GM19397 (cell line): ENCODE results near the gene PTMS.

ENCODE experiments used
- ATAC-seq: cut with Tn5 transposase; IDR thresholded peaks from one replicate; pipeline ENCODE4 v1.9.1; 2021; ENCODE audit warnings: mild to moderate bottlenecking, moderate library complexity; ENCODE audit not compliant: unreplicated experiment

Gene PTMS

GRCh38 chr12:6787309-6787708, 21.1 kb downstream of the PTMS start:
- no peak for ATAC-seq

DNA sequence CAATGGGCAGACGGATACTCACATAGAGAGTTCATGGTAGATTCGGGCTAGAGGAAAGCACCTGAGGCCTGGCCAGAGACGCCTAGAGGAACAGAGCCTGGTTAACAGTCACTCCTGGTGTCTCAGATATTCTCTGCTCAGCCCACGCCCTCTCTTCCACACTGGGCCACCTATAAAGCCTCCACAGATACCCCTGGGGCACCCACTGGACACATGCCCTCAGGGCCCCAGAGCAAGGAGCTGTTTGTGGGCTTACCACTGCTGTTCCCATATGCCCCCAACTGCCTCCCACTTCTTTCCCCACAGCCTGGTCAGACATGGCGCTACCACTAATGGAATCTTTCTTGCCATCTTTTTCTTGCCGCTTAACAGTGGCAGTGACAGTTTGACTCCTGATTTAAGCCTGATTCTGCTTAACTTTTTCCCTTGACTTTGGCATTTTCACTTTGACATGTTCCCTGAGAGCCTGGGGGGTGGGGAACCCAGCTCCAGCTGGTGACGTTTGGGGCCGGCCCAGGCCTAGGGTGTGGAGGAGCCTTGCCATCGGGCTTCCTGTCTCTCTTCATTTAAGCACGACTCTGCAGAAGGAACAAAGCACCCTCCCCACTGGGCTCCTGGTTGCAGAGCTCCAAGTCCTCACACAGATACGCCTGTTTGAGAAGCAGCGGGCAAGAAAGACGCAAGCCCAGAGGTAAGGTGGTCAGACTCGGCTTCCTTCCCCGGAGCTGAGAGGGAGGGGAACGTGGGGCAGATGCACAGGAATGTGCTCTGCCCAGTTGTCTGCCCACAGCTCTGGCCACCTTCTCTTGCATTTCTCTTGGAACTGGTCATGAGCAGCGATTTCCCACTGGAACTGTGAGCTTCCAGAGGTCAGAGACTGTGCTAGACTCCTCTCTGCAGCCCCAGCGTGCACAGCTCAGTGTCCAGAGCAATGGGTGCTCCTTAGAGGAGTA, 23.1 kb downstream of the PTMS start, which contains the start of gene CD4:
TSS of gene CD4 (plus strand) at position 557 of the 953 bp plus-strand sequence. CDS start 10,611 bp downstream, outside the sequence.
- no peak for ATAC-seq

DNA sequence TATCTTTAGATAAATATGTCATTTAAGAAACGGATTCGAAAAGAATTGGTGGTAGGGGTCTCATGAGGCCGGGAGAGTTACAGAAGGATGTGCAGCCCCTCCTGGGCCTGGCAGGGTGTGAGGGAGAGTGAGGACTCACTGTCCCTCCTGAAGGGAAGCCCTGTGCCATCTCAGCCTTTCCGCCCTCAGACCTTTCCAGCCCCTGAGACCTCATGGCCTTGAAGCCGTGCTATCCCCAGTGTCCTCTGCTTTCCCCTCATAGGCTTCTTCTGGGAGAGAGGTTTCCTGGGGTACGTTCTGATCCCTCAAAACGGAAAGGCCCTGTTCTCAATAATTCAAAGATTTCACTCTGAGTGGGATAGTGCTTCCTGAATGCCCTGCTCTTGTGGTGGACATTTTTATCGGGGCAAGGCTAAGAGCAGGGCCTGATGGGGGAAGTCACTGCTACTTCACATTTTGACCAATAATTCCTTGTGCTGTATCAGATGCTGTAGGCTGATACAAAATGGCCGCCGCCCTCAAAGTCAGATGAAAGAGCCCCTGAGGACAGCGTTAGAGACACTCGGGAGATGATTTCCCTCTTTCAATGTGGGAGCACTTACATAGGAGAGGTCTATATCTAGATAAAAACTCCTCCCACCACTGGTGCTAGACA, 24.5 kb downstream of the PTMS start:
- ATAC-seq = no peak

- ATAC-seq = no peak
These were observed 25.9 kb downstream of the PTMS start for GRCh38 chr12:6791931-6792520.

- ATAC-seq = no peak
These were observed 26.5 kb downstream of the PTMS start for GRCh38 chr12:6792522-6793201.

GRCh38 chr12:6795088-6795487, 28.9 kb downstream of the PTMS start:
- ATAC-seq = no peak

DNA sequence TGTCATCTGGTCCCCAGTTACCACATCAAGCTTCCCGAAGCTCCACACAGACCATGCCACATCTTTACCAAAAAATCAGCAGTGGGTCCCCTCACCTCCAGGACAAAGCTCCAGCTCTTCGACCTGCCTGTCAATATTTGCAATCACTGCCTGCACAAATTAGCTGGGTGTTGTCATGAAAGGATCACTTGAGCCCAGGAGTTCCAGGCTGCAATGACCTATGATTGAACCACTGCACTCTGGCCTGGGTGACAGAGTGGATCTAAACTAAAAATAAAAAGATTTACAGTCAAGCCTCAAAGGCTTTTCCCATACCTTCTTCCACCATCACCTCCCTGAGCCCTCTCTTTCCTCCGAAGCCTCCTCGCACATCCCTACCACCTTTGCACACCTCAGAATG, 30.4 kb downstream of the PTMS start:
- no peak for ATAC-seq

DNA sequence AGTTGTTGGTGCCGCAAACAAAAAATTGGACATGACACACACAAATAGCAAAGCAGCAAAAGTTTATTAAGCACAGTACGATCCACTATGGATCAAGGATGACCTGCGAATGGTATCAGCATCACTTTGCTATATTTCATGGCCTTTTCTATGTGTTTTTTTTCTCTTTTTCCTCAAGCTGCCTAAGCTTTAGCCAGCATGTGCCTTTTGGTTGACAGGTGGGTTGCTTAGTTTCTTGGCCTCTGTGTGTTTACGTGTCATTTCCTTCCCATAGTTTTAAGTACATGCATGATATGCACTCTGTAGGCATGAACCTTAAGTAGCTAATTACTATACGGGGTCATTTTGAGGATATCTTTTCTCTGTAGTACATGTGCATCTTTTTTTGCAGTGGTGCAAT, 33.0 kb downstream of the PTMS start:
- no peak for ATAC-seq

DNA sequence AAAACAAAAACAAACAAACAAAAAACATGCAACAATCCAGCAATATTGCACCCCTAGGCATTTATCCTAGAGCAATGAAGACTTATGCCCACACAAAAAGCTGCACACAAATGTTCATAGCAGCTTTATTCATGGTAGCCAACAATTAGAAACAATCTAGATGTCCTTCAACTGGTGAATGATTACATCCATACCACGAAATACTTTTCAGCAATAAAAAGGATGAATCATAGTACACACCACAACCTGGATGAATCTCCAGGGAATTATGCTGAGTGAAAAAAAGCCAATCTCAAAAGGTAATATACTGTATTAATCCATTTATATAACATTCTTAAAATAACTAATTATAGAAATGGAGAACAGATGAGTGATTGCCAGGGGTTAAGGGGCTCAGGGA, 41.0 kb downstream of the PTMS start:
- ATAC-seq = no peak

DNA sequence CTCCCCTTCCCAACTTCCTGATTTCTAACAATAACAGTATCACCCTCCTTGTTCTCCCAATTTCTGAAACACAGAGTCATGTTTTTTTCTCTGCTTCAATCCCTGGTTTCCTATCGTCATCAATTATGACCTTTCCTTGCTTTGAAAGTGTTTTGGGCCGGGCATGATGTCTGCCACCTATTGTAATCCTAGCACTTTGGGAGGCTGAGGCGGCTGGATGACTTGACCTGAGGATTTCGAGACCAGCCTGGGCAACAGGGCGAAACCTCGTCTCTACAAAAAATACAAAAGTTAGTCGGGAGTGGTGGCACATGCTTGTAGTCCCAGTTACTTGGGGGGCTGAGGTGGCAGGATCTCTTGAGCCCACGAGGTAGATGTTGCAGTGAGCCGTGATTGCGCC, 42.9 kb downstream of the PTMS start:
- no peak for ATAC-seq

GRCh38 chr12:6810758-6811157, 44.6 kb downstream of the PTMS start:
- ATAC-seq = no peak

DNA sequence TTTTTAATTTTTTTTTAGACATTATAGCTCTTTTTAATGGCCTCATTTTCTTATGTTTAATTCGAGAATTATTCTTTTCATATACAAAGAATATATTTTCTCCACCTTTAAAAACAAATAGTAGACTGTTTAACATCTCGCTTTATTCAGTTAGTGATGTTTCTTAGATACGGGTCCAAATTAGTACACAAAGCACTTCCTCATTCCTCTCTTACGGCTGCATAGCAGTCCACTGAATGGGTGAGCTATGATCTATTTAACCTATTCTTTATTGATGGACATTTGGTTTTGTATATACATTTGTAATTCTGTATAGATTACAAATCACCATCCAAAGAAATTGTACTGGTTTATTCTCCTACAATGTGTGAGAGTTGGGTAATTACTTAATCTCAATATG, 47.2 kb downstream of the PTMS start:
- ATAC-seq = no peak

GRCh38 chr12:6816598-6816997, 50.4 kb downstream of the PTMS start:
- ATAC-seq = no peak

DNA sequence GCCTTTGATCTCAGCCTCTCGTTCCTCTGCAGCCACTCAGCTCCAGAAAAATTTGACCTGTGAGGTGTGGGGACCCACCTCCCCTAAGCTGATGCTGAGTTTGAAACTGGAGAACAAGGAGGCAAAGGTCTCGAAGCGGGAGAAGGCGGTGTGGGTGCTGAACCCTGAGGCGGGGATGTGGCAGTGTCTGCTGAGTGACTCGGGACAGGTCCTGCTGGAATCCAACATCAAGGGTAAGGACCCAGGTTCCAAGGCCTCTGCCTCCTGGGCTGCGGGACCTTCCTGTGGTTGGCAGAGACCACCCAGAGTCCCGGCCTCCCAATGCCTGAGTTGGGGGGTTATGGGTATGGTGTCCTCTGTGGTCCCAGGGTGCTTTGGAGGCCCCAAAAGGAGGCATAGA, 50.9 kb downstream of the PTMS start:
- no peak for ATAC-seq

- ATAC-seq = no peak
These were observed 51.5 kb downstream of the PTMS start for GRCh38 chr12:6817662-6818157.

- no peak for ATAC-seq
These were observed 52.1 kb downstream of the PTMS start for GRCh38 chr12:6818222-6818621.

GRCh38 chr12:6818645-6819044, 52.5 kb downstream of the PTMS start:
- ATAC-seq = no peak

DNA sequence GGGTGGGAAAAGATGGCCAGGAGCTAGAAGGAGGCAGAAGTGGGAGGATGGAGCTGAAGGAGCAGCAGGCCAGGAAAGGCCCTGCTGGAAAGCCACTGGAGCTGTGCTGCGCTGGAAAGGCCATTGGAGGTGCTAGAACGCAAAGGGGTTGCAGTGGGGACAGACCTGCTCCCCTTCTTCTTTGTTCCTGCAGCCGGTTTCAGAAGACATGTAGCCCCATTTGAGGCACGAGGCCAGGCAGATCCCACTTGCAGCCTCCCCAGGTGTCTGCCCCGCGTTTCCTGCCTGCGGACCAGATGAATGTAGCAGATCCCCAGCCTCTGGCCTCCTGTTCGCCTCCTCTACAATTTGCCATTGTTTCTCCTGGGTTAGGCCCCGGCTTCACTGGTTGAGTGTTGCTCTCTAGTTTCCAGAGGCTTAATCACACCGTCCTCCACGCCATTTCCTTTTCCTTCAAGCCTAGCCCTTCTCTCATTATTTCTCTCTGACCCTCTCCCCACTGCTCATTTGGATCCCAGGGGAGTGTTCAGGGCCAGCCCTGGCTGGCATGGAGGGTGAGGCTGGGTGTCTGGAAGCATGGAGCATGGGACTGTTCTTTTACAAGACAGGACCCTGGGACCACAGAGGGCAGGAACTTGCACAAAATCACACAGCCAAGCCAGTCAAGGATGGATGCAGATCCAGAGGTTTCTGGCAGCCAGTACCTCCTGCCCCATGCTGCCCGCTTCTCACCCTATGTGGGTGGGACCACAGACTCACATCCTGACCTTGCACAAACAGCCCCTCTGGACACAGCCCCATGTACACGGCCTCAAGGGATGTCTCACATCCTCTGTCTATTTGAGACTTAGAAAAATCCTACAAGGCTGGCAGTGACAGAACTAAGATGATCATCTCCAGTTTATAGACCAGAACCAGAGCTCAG, 53.2 kb downstream of the PTMS start:
- ATAC-seq = no peak

GRCh38 chr12:6820166-6820565, 54.0 kb downstream of the PTMS start:
- no peak for ATAC-seq
